GM18505 (cell line): Measurements from ENCODE around the gene TOX3.

Experiments used
- ATAC-seq: cut with Tn5 transposase; IDR thresholded peaks from one replicate; pipeline ENCODE4 v1.9.1; 2021; ENCODE audit not compliant: unreplicated experiment
- POLR2A ChIP-seq: IDR thresholded peaks from 4 replicates; pipeline ENCODE4 v1.6.1; 2011; ENCODE audit warnings: borderline replicate concordance; ENCODE audit not compliant: insufficient read depth, insufficient read length; ENCODE audit errors: extremely low read depth

The TOX3 gene

GRCh38 chr16:52547004-52547833 is at the start of gene TOX3:
TSS of gene TOX3 (minus strand) at chr16:52547143. CDS start at chr16:52546723, 420 bp downstream.
- no peak for ATAC-seq
- TF ChIP-seq POLR2A = no peak

- TF ChIP-seq POLR2A = no peak
- no peak for ATAC-seq
Observed at GRCh38 chr16:52592778-52593177, 45.8 kb upstream of the TOX3 start.

GRCh38 chr16:52591934-52592592 is 45.1 kb upstream of the TOX3 start:
- ATAC-seq = no peak
- TF ChIP-seq POLR2A = no peak

GRCh38 chr16:52591471-52591870 is 44.5 kb upstream of the TOX3 start:
- no peak for ATAC-seq

GRCh38 chr16:52586159-52586558 is 39.2 kb upstream of the TOX3 start:
- ATAC-seq = no peak
- TF ChIP-seq POLR2A = no peak

More at GRCh38 chr16:52591471-52591870, 44.5 kb upstream of the TOX3 start:
- no peak for TF ChIP-seq POLR2A

GRCh38 chr16:52584354-52585320 is 37.7 kb upstream of the TOX3 start:
- no peak for TF ChIP-seq POLR2A
- ATAC-seq = no peak

- no peak for ATAC-seq
- TF ChIP-seq POLR2A = no peak
Observed at GRCh38 chr16:52581530-52581929, 34.6 kb upstream of the TOX3 start.

GRCh38 chr16:52580488-52580887 is 33.5 kb upstream of the TOX3 start:
- no peak for TF ChIP-seq POLR2A
- no peak for ATAC-seq

- no peak for ATAC-seq
- TF ChIP-seq POLR2A = no peak
Observed at GRCh38 chr16:52578829-52579498, 32.0 kb upstream of the TOX3 start.

- no peak for ATAC-seq
- TF ChIP-seq POLR2A = no peak
Observed at GRCh38 chr16:52578007-52578828, 31.3 kb upstream of the TOX3 start.

- TF ChIP-seq POLR2A = no peak
- no peak for ATAC-seq
Observed at GRCh38 chr16:52577130-52577706, 30.3 kb upstream of the TOX3 start.
